ENCODE measurements around the gene MMUT.
"Not testable (repeated sequence)": the region's sequence is repeated elsewhere in the genome, so short reads cannot be mapped to it uniquely, and the experiment has no call there.

MMUT gene

DNA sequence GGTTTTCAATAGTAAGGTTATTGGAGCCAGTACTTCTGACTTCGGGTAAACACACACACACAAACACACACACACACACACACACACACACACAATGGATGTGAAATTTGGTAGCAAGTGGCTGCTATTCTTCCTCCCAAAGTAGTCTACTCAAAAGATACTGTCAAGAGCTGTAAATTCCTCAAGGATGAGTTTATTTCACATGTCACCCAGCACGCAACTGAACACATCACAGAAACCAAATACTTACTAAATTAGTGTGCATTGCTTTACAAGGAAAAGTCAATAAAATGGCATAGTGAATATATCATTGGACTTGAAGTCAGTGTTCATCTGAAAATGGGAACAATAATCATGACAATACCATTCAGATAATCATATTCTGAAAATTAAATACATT, 32.9 kb downstream of the MMUT start:
- in situ Hi-C loops (cut with MboI; ENCODE audit: low sequenced_read_pairs) = no loop called here

DNA sequence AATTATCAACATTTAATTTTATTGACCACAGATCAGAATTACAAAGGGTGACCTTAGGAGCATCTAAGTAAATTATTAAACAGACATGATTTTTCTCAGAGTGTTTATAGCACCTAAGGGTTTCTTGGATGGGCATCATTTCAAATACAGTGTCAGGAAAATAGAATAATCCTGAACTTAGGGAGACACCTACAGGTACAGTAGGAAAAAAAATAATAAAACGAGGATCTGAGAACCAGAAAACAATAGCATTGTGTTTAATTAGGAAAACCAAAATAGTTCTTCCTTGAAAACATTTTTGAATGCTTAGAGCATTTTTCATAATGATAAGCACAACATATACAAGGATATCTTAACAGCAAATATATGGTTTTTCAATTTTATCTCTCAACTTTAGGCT, 39.2 kb downstream of the MMUT start:
- in situ Hi-C loops (cut with MboI; ENCODE audit: low sequenced_read_pairs) = no loop called here

DNA sequence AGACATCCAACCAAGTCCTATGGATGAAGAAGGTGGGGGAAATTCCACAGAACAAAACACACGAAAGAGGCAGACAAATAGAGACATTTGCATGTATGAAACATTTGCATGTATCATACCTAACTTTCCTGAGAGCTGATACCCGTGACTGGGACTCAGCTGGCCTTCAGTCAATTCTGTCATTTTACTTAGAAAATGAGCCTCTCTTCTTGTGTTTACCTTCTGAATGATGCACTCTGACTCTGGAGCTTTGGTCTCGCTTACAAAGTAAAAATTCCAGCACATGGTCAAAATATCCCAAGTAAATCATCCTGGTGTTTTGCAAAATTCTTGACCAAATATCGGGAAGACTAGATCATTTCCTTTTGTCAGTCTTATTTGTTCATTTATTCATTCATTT, 46.9 kb downstream of the MMUT start:
- in situ Hi-C loops (cut with MboI; ENCODE audit: low sequenced_read_pairs) = no loop called here

DNA sequence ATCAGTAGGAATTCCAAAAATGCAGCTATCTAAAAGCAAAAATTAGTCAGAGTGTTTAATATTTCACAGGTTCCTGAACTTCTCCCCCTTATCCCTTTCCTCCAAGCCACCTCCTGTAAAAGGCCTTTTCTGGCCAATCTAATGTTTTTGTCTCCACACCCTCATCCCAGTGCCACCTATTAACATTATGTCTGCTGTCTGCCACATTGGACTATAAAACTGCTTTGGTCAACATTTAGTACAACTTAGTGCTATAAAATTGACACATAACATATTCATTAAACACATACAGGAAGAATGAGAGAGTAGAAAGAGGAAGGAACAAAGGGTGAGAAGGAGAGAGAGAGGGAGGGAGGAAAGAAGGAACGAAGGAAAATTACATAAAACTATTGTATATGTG, 47.7 kb downstream of the MMUT start:
- in situ Hi-C loops (cut with MboI; ENCODE audit: low sequenced_read_pairs) = no loop called here

DNA sequence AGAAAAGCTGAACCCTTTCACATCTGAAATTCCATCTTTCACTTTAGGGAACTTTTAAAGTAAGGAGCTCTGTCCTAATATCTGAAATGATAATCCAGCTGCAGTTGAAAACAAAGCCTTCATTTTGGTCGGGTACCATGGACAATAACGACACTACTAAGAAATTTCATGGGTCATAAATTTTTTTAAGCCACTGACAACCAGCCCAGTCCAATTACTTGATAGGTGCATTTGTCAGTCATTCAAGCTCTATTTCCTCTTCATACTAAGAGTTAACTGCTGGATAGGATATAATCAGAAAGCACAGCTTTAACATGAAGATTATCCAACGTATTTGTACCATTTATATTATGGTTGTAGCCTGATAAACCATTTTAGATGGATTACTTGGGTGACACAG, 52.5 kb downstream of the MMUT start:
- in situ Hi-C loops (cut with MboI; ENCODE audit: low sequenced_read_pairs) = no loop called here

DNA sequence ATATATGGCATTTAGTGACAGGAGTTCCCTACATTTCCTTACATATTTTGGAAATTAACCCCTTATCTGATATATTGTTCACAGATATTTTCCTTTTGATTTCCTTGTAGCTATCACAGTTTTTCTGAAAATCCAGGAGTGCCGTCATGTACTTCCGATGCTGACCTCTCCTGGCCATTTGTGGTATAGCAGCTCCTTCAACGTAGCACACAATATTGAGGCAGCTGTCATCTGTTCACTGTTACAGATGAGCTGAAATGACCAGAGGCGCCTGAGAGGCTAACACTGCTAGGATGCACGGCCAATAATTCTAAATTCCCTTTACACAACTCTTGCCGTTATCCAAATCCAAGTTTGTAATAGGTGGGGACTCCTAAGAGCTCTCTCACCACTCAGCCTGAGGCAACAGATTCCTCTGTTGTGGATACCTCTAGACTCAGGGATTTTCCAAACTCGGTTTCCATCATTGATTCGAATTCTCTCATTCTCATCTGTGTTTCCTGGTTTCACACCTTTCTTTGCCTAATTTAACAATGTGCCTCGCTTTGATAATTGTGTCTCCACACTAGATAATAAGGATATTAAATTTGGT, 53.0 kb downstream of the MMUT start:
- in situ Hi-C loops (cut with MboI; ENCODE audit: low sequenced_read_pairs) = no loop called here

DNA sequence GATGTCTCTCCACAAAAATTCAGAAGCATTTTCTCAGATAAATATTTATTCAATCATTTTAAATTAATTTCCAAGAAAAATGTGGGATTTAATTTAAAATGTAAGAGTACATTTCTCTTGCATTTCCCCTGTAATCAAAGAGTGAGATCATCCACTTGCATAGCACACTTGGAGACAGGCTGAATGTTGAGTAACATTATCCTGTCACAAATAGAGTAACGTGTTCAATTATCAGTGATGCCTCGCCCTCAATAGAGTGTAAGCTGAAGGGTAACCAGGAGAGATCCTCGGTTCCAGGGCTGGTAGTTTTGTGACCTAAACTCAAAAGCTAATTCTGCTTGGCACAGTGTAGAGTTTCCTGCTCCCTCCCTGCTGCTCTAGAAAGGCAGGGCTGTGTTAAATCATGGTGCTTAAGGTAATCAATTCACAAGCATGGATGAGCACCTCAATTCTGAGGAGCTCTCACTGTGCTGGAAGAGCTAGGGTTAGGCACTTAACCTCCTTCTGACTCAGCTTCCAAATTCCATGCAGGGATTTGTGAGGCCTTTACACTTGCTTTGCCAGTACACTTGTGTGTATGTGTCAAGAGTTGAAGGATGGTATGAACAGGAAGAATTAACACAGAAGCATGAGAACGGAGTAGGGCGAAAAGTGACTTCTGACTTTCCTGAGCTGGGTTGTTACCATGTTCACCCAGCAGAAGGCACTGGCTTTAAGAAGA, 56.6 kb downstream of the MMUT start:
- in situ Hi-C loops (cut with MboI; ENCODE audit: low sequenced_read_pairs) = no loop called here

DNA sequence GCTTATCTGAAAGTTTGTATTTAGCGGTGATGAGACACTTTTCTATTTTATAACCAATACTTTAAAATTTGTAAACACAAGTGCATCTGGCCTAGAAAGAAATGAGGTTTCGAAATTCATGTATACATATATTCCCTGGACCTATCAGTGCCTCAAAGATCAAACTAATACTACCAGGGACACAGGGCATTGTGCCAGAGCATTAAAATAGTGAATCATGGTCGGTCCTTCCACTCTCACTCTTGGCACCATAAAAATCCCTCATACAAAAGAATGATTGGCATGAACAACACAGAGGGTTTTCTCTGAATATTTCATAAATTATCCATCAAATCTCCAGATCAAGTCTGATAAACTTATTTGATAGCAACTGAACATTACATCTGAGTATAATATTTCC, 62.0 kb downstream of the MMUT start:
- in situ Hi-C loops (cut with MboI; ENCODE audit: low sequenced_read_pairs) = no loop called here

DNA sequence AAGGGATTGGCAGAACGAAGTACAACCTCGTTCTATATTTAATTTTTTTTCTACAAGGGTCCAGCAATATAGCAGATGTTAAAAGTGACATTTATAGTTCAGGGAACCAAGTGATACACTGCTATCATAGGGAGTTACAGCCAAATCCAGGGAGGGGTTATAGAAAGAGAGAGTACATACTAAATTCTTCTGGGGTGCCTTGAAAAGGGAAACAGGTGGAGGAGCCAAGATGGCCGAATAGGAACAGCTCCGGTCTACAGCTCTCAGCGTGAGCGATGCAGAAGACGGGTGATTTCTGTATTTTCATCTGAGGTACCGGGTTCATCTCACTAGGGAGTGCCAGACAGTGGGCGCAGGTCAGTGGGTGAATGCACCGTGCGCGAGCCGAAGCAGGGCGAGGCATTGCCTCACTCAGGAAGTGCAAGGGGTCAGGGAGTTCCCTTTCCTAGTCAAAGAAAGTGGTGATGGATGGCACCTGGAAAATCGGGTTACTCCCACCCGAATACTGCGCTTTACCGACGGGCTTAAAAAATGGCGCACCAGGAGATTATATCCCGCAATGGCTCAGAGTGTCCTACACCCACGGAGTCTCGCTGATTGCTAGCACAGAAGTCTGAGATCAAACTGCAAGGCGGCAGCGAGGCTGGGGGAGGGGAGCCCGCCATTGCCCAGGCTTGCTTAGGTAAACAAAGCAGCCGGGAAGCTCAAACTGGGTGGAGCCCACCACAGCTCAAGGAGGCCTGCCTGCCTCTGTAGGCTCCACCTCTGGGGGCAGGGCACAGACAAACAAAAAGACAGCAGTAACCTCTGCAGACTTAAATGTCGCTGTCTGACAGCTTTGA, 76.2 kb downstream of the MMUT start:
- in situ Hi-C loops (cut with MboI; ENCODE audit: low sequenced_read_pairs) = not testable (repeated sequence)

DNA sequence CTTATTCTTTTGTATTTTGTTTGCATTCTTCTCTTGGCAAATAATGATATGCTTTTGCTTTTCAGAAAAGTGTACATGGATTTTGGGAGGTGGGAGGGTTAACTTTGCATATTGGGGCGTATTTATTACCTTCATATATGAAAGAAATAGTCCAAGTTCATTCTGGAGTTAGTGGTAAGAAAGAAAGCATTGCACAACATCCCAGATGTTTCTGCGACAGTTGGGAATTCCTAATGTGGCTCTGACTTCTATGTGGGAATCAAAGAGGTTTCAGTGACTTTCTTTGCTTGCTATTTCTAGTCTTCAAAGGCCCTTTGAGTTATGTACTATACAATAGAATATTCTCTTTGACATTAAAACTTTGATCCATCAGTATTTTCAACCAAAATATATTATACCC, 78.1 kb downstream of the MMUT start:
- in situ Hi-C loops (cut with MboI; ENCODE audit: low sequenced_read_pairs) = no loop called here

Data from hTERT RPE-1 (cell line).